Activated naive CD4-positive, alpha-beta T cell treated with anti-CD3 and anti-CD28 coated beads, Interleukin-2, amount 50 U/mL, for 16 hours (primary cell): ENCODE measurements around the gene DAP.
A peak's percentile ranks its signal among the peaks of the same experiment; 100 is the strongest.

Experiments
- DNase-seq: peaks from one replicate; pipeline ENCODE4 v3.0.0-alpha.2; 2020

DAP gene

DNA sequence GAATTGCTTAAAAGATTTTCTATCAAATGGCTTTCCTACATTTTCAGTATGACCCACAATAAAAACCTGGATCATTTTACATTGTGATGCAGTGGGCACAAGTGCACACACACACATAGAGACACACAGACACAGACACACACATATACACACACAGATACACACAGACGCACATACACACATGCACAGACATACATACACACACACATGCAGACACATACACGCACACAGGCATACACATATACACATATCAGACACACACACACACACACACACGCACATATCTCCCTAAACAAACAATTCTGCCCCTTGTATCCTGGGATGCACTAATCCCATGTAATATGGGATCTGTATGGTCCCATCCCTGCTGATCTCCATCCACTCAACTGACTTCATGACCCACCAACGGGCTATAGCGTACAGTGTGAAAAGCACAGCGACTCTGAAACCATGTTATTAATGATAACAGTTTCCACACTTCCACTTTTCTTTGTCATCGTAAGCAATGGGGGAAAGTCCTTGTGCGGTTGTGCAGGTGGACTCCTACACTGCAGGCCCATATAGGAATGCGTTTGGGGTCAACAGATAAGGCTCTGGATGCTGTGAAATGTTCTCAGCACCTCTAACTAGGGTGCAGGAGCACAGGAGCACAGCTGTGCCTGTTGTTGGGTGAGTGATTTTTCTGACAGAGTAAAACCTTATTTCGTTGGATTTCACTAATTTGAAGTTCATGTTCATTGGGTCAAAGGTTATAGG is 52.7 kb downstream of the DAP start:
- no peak for DNase-seq

- DNase-seq, result no peak
Measured at GRCh38 chr5:10707198-10708142, 53.6 kb downstream of the DAP start.

- DNase-seq, result no peak
Measured at GRCh38 chr5:10706326-10706725, 54.7 kb downstream of the DAP start.

DNA sequence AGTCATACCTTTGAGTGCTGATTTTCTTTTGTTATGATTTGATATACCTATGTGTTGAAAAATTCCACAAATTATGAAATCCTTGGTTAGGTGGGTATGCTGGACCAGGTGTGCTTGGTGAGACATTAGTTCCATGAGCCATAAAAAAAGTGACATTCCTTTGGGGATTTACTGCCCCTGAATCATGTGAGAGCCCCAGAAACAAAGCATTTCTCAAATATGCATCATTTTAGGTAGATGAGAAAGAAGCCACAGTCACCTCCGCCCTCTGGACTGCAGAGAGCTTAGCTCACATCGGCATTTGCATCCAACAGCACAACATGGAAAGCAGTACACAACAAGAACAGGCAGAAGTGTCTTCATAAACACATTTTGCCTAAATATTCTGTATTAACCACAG is 55.3 kb downstream of the DAP start:
- no peak for DNase-seq

DNA sequence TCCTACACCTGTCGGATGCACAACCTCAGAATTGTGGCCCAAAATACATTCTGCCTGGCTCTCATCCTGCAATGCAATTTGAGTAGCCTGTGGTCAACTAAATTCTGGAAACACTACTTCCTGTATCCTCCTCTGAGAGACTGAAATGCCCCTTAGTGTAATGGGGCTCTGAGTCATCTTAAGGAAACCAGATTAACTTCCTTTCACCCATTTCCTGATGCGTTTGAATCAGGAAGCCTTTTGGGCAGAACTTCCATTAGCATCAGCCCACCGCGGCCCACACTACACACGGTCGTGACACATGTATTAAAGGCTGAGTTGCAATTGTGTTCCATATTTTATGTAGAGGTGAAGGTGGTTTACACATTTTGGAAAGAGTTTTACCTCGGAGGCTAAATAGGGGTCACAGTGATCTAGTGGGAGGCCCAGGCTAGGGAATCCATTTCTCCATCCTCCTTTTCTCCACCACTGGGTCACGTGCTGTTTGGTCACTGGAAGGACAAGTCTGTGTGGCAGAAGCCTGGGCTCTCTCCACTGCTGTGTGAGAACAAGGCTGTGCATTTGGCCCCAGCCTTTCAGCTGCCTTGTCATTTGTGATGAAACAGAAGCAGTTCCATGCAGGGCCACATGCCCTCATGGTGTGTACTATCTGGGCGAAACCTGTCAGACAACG is 55.9 kb downstream of the DAP start:
- DNase-seq, result no peak

- DNase-seq, result no peak
Measured at GRCh38 chr5:10703676-10704075, 57.4 kb downstream of the DAP start.

DNA sequence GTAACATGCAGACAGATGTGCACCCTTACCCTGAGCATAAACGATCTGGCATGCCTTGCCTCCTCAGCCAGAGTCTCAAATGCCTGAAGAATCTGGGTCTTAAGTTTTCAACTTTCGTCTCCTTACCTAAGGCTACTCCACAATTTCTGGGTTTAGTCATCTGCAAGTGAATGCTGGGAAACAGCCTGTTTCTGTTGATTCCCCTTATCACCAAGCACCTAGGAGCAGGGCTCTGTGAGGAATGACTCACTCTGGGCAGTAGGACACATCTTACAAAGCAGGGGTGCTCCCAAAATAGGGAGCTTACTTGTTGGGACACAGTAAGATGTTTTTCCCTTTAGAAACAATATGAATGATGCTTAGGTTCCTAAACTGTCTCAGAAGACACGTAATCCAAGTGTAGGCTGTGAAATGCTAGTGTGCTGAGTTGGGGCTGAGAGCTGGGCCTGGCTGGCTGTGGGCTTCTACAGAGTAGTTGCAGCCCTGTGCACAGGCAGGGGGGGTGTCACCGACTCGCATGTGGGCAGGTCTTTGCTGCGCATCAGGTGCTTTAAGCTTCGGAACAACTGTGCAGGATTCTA is 58.0 kb downstream of the DAP start:
- no peak for DNase-seq

GRCh38 chr5:10702040-10702629 is 58.9 kb downstream of the DAP start:
- DNase-seq, result no peak

DNA sequence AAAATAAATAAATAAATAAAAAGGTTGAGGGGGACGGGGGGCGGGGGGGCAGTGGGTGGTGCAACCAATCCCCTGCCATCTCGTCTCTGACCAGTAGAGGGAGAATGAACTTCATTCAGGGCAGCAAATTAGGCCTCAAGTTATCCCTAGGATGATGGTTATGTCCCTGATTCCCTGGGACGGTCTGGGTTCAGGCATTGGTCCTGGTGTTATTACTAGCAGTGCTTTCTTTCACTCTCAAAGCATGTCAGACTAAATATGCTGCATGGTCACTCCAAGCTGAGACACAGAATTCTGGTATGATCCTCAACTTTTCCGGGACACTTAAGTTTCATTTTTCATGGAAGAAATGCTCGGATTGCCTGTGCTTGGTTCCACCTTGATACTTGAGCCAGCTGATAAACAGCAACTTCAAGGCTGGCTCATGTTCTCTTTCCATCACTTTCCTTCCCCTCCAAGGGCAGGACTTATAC is 59.4 kb downstream of the DAP start:
- DNase-seq, result peak; percentile 21

GRCh38 chr5:10700516-10700915 is 60.5 kb downstream of the DAP start:
- DNase-seq, result no peak

DNA sequence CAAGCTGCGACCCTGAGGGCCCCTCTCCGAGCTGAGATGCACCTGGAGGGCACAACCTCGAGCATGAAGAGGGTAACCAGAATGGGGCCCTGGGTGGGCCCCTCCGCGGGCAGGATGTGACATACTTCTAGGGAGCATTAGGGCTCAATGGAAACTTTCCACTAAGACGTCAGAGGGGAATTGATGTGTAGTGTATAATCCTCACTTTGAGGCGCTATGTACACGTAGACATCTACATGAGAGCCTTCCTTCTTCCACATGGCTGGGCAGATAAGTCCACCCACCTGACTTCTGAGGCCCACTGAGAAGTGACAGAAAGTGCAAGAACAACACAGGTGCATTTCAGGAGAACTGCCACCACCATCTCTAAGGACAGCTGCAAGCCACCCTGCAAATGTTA is 61.0 kb downstream of the DAP start:
- no peak for DNase-seq

GRCh38 chr5:10699281-10699874 is 61.7 kb downstream of the DAP start:
- no peak for DNase-seq

DNA sequence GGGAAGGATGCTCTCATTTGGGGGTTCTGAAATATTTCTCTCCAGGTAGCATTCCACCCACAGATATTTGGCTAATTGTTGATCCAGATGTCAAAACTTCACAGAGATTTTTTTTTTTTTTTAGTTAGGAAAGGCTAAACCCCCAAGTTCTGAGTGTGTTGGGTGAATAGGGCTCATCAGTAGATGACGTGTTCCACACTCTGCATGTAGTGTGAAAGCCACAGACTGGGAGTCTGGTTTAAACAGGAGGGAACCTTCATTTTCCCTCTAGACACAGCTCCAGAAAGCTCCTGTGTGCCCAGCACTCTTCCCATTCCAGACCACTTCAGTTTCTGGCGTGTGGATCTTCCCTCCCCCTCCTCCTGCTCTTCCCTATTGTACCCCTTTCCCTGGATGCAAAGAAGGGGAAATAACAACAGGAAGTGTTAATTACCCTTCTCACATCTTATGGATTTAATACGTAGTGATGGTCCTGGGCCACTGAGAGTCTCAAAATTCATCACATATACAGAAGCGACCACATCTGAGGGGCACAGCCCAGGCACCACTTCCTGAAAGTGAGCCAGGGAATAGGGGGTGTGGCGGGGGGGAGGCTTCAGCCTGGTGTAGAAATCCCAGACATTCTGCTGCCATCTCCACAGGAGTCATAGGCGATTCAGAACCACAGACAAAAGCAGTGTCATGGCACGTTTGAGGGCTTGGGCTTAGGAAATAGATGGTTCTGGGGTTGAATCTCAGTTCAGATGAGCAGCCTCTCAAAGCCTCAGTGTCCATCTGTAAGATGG is 65.1 kb downstream of the DAP start:
- DNase-seq, result no peak

DNA sequence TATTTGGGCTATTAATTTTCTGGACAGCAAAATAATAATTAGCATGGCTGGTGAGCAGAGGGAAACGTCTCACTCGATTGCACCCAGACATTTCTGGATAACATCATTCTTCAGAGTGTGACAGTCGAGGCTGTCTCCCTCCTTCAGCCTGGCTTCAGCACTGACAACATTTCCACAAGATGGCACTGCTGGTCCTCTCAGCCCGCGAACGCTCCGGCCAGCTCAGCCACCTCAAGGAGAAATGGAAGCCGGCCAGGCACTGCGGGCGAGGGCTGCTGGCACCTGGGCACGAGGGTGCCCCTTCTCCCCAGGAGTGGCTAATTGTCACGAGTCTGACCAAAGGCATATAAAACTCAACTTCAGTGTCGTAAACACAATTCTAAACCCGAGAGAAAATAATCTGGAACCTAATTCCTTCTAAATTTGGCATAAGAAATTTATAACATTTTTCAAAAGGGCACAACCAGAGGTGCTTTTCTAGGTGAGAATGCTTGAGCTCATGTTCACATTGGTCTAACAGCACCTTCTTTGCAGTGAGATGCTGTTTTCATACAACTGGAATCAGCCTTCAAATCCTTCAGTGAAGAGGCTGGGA is 65.9 kb downstream of the DAP start:
- no peak for DNase-seq

DNA sequence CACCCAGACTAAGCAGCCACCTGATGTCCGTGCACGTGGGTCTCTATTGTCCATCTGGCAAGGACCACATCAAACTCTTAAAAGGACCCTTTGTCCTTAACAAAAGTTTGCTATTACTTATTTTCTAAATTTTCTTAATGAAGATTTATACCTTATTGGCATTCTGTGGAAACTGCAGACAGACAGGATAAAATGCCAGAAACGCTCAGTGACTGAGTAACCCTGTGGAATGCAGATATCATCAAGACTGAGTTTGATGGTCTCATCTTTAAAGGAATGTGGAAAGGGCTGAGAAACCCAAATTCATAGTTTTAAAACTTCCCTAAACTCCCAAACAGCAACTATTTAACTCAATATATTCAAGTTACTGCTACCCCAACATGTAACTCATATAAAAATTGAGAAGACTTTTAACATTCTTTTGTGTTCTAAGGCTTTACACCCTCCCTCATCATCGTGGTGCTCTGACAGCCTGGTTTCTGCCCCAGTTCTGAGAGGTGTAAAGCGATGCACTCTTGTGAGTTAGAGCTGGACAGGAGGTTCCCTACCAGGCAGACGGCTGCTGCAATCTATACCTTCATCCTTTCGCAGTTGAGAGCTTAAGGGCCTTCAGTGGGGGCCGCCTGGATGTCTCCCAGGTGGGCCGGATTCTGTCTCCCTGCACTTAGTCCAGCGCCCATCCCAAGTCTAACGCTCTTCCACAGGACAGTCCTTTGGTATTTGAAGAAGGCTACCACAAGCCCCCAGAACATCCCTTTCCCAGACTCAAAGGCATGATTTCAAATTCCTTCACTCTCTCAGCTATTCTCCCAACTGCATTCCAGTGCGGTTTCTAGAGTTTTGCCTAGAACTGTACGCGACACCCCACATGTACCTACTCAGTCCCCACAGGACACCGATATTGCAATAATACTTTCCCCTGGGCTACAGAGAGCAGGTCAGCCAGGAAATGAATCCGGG is 68.9 kb downstream of the DAP start:
- DNase-seq, result no peak

GRCh38 chr5:10690460-10691440 is 70.3 kb downstream of the DAP start:
- DNase-seq, result no peak

GRCh38 chr5:10689391-10690081 is 71.5 kb downstream of the DAP start:
- DNase-seq, result no peak

DNA sequence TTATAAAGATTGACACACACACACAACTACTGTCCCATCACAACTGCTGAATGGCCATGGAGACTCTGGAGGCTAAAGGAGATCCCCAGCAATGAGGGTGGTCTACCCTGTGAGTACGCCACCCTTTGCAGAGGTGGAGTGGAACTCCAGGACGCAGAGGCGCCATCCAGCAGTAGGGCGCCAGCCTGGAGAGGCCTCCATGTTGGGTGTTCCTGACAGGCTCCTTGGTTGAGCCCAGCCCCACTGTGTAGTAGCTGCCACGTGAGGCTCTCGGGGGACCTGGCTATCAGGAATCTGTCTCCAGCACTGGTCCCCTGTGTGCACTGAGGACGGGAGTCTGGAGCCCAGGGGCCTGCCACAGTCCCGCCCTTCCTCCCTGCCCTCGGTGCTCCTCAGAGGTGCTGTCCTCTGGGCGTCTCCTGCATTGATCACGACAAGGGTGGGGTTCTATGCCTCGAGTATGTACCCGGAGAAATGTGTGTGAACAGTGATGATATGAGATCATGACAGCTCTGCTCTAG is 72.3 kb downstream of the DAP start:
- DNase-seq, result no peak
